ENCODE data around the gene SEZ6. TPM values are rescaled to one million over a fixed set of nuclear protein-coding genes. Genes with fewer than 3 reads are reported as not detected.

The SEZ6 gene
- total and polyA plus RNA-seq, 11 donors: 0.25 TPM; not detected in 10

DNA sequence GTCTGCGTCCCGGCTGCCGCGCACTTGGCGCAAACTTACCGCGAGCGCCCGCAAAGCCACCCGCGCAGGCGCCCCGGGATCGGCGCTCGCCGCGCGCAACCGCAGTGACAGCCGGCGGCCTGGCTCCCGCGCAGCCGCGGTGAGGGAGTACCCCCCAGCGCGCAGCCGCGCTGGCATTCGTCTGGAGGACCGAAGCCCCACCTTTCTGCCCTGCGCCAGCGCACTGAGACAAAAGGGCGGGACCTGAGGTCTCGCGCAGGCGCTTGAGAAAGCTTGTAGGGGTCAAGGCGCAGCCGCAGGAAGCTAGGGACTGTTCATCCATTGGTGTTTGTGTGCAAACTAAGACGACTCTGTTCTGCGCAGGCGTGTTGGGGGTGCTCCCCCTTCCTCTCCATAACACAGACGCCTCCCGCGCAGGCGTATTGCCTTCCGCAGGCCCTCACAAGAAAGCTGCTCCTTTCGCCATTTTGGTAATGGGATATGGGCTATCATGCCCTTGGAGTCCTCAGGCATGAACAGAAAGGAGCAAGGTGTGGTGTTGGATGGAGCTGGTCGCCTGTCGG lies 54.3 kb downstream of the SEZ6 start, which contains the start of gene PHF12:
TSS of gene PHF12 (minus strand) at position 91 of the 563 bp plus-strand sequence. CDS start 558 bp downstream, outside the sequence.
- no peaks in the 10 kb centered on the region for H3K9me3 ChIP-seq
- H3K4me3 ChIP-seq: peak within 1 kb of the TSS; percentile 74 to 99 (median 90)
- DNase-seq (peak; percentile 100), ATAC-seq (peak; percentile 82 to 92 (median 90))
- 0 to 1% (median 0%) methylated on average over 31 to 51 of the region's 51 CpGs for WGBS, 4 donors
- H3K36me3 ChIP-seq: peaks cover 0 to 14% (median 0%) of the 10 kb centered on the region in 9 donors
- intact Hi-C loops (cut with DNase I): loop anchor here in 4 of 10 donors (5.0 to 10.0 kb wide), 4 partner anchors 54 to 617 kb away; partner anchors contain the start of genes IFT20 (in 2 of the 4), NEK8 (in 2 of the 4), TLCD1 (in 2 of the 4) and TNFAIP1 (in 2 of the 4)
- H3K4me1 ChIP-seq: peaks cover 0 to 47% (median 27%) of the 10 kb centered on the region in 12 donors
- TF ChIP-seq POLR2A (IDR thresholded peaks at IDR 0.05): peak in 1 of 2 donors; percentile 72
- TF ChIP-seq, protein P1, sequence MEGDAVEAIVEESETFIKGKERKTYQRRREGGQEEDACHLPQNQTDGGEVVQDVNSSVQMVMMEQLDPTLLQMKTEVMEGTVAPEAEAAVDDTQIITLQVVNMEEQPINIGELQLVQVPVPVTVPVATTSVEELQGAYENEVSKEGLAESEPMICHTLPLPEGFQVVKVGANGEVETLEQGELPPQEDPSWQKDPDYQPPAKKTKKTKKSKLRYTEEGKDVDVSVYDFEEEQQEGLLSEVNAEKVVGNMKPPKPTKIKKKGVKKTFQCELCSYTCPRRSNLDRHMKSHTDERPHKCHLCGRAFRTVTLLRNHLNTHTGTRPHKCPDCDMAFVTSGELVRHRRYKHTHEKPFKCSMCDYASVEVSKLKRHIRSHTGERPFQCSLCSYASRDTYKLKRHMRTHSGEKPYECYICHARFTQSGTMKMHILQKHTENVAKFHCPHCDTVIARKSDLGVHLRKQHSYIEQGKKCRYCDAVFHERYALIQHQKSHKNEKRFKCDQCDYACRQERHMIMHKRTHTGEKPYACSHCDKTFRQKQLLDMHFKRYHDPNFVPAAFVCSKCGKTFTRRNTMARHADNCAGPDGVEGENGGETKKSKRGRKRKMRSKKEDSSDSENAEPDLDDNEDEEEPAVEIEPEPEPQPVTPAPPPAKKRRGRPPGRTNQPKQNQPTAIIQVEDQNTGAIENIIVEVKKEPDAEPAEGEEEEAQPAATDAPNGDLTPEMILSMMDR (IDR thresholded peaks at IDR 0.05): no peak
- no peaks in the 10 kb centered on the region for H3K27me3 ChIP-seq
- H3K27ac ChIP-seq: peak within 1 kb of the TSS; percentile 90 to 100 (median 99)

- Histone ChIP-seq H3K36me3 (peaks cover 0 to 16% (median 0%) of the 10 kb centered on the region in 9 donors), H3K27me3 (no peaks in the 10 kb centered on the region), H3K4me3 (peak overlapping the region; percentile 74 to 99 (median 90)), H3K9me3 (no peaks in the 10 kb centered on the region), H3K27ac (peak overlapping the region; percentile 76 to 100 (median 96)), H3K4me1 (peaks cover 0 to 54% (median 33%) of the 10 kb centered on the region in 12 donors)
- ATAC-seq: no peak
- 0 to 1% (median 0%) methylated on average over 1 to 51 of the region's 51 CpGs for WGBS, 4 donors
- intact Hi-C loops (cut with DNase I): loop anchor here in 4 of 10 donors (5.0 to 10.0 kb wide), 4 partner anchors 54 to 616 kb away; partner anchors contain the start of genes IFT20 (in 2 of the 4), NEK8 (in 2 of the 4), TLCD1 (in 2 of the 4) and TNFAIP1 (in 2 of the 4)
- no peak for TF ChIP-seq POLR2A (IDR thresholded peaks at IDR 0.05)
- TF ChIP-seq, protein P1 (IDR thresholded peaks at IDR 0.05): no peak
- peak in 1 of 5 donors; percentile 62 for DNase-seq
Measured at GRCh38 chr17:28950752-28951427, 54.9 kb downstream of the SEZ6 start.

- TF ChIP-seq, protein P1 (IDR thresholded peaks at IDR 0.05): no peak
- TF ChIP-seq POLR2A (IDR thresholded peaks at IDR 0.05): no peak
- ATAC-seq (no peak), DNase-seq (peak; percentile 52 to 75 (median 64))
- peaks cover 0 to 61% (median 40%) of the 10 kb centered on the region in 12 donors for H3K4me1 ChIP-seq
- H3K27me3 ChIP-seq: no peaks in the 10 kb centered on the region
- 0 to 1% (median 0%) methylated on average over 36 to 43 of the region's 43 CpGs for WGBS, 4 donors
- intact Hi-C loops (cut with DNase I): loop anchor here in 4 of 10 donors (5.0 to 10.0 kb wide), 4 partner anchors 53 to 615 kb away; partner anchors contain the start of genes IFT20 (in 2 of the 4), NEK8 (in 2 of the 4), TLCD1 (in 2 of the 4) and TNFAIP1 (in 2 of the 4)
- peak overlapping the region; percentile 90 to 100 (median 96) for H3K27ac ChIP-seq
- peak overlapping the region; percentile 74 to 99 (median 90) for H3K4me3 ChIP-seq
- H3K9me3 ChIP-seq: no peaks in the 10 kb centered on the region
- H3K36me3 ChIP-seq: peaks cover 0 to 16% (median 0%) of the 10 kb centered on the region in 9 donors
Measured at GRCh38 chr17:28950017-28950751, 55.6 kb downstream of the SEZ6 start.

Data from heart left ventricle (tissue), 16 donors.